SKM-1 treated with dmso at 0.1 percent for 144 hours (cell line): ENCODE data around the gene NLRP6.
A peak's percentile ranks its signal among the peaks of the same experiment; 100 is the strongest.
"Not testable (repeated sequence)": the region's sequence is repeated elsewhere in the genome, so short reads cannot be mapped to it uniquely, and the experiment has no call there.

Source experiments
- DNase-seq: peaks from one replicate; lab custom pipeline; 2025; ENCODE audit not compliant: unreplicated experiment; lab: John Stamatoyannopoulos, UW

NLRP6 gene

DNA sequence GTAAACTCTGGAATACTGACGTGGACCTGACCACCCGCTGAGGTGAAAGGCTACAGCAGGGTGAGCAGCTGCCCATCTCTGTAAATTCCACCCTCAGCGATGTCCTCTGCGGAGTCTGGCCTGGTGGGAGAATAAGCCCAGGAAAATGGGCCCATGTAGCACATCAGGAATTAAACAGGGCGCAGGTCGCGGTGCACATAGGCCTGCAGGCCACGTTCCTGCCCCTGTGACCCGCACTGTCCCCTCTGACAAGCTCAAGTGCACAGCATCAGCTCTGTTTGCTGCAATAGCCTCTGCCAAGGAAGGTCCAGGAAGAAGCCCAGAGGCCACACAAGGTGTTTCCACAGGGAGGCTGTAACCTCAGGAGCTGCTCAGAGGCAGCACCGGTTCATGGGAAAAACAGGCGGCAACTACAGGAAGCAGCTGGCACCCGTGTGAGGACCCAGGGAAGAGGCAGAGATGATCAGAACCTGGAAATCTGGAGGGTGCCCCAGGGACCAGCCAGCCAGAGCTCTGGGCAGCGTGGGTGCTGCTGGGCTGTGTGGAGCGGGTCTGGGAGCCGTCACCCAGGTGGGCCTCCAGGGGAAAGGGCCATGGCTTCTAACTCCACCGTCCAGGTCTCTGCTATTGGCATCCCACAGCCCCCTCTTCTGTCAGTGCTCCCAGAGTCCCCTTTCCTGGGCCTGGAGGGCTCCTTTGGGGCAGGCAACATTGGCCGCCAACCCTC lies 28.6 kb downstream of the NLRP6 start:
- DNase-seq = no peak

DNA sequence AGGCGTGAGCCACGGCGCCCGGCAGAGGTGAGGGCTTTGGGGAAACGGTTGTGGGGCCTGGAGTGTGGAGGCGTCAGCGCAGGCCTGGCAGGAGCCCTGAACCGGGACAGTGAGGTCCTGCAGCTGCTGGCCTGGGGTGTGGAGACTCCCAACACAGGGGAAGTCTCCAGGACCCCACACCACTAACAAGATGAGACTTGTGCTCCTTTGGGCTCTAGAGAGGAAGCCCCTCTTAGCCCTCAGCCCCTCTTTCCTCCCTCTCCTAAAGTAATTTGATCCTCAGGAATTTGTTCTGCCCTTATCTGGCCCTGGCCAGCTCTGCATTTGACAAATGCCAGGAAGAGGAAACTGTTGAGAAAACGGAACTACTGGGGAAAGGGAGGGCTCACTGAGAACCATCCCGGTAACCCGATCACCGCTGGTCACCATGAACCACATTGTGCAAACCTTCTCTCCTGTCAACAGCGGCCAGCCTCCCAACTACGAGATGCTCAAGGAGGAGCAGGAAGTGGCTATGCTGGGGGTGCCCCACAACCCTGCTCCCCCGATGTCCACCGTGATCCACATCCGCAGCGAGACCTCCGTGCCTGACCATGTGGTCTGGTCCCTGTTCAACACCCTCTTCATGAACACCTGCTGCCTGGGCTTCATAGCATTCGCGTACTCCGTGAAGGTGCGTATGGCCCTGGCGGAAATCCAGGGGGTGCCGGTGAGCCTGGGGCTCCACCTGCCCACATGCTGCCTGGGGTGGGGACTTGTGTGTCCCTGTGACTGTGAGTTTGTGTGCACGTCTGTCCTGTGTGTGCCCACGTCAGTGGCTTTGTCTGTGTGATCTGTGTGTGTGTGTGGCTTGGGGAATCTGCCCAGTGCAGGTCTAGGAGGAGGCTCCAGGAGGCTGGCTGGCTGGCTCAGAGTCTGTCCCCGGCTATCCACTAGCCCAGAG lies 29.8 kb downstream of the NLRP6 start, which contains the start of gene IFITM2:
IFITM2 (plus strand) TSS at position 51 of the 943 bp plus-strand sequence; CDS start at position 428, 377 bp downstream.
- peak; percentile 94 for DNase-seq

DNA sequence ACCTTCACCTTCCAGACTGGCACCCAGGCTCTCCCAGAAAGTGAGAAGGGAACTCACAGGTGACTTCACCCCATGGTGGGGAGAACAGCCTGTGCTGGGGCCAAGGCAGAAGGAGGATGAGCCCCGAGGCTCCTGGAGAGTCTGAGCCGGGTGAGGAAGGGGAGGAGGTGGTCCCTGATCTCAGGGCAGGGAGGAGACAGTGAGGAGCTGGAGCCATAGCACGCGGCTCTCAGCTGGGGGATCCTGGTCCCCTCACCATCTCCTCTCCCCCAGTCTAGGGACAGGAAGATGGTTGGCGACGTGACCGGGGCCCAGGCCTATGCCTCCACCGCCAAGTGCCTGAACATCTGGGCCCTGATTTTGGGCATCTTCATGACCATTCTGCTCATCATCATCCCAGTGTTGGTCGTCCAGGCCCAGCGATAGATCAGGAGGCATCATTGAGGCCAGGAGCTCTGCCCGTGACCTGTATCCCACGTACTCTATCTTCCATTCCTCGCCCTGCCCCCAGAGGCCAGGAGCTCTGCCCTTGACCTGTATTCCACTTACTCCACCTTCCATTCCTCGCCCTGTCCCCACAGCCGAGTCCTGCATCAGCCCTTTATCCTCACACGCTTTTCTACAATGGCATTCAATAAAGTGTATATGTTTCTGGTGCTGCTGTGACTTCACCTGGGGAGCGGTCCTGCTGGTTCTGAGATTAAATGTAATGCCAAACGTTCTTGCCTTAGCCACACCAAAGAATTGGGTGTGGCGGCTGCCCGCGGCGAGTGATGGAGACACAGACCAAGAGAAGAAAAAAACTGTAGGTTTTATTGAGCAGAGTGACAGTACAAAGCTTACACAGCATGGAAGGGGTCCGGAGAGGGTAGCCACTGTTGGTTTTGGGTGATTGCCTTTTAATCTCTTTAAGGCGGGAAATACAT lies 30.8 kb downstream of the NLRP6 start:
- not testable (repeated sequence) for DNase-seq

DNA sequence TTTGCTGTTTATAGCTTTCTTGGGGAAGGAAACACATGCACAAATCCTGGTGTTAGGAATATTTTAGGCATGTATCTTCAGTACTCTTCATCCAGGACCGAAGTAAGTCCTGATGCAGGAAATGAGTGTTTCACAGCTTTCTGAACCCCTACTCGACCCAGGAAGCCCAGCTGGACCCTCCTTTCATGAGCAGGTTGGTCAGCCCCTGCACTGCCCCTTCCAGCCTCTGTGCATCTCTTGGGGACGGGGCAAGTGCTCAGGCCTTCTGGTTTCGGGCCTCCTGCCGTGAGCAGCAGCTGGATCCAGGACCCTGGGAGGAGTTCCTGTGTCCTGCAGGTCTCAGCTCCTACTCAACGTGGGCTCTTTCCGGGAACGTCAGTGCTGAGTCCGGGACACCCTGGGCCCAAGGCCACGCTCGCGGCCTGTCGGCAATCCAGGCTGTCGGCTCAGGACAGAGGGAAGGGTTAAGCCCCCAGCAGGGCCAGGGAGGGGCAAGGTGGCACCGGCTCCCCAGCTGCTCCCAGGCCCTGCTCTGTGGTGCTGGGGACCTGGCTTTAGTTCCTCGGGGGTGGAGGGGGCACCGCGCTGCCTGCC lies 31.9 kb downstream of the NLRP6 start:
- not testable (repeated sequence) for DNase-seq

DNA sequence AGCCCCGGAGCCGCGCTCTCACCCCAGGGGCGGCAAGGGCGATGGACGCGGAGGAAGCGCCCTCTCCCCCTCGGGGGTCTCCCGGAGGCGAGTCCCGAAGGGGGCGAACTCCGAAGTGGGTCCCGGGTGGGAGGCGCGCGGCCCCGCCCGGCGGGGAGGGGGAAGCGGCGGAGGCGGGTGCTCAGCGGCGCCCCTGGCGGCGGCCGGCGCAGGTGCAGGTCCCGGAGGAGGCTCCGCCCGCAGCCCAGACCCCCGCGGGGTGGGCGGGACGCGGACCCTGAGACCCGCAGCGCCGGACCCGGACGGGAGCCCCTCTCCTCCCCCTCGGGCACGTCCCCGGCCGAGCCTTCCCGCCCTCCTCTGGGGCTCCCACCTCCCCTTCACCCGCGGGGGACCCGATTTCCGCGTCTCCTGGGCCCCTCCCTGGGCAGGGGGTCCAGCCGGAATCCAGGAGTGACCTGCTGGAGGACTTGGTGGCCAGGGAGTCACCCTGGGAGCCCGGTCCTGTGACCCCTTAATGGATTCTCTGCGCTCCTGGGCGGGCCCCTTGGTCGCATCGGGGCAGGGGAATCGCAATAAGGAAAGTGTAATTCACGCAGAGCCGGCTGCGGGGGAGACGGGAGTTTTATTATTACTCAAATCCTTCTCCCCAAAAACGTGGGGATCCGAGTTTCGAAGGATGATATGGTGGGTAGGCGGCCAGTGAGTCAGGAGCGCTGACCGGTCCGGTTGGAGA lies 33.0 kb downstream of the NLRP6 start:
- not testable (repeated sequence) for DNase-seq

DNA sequence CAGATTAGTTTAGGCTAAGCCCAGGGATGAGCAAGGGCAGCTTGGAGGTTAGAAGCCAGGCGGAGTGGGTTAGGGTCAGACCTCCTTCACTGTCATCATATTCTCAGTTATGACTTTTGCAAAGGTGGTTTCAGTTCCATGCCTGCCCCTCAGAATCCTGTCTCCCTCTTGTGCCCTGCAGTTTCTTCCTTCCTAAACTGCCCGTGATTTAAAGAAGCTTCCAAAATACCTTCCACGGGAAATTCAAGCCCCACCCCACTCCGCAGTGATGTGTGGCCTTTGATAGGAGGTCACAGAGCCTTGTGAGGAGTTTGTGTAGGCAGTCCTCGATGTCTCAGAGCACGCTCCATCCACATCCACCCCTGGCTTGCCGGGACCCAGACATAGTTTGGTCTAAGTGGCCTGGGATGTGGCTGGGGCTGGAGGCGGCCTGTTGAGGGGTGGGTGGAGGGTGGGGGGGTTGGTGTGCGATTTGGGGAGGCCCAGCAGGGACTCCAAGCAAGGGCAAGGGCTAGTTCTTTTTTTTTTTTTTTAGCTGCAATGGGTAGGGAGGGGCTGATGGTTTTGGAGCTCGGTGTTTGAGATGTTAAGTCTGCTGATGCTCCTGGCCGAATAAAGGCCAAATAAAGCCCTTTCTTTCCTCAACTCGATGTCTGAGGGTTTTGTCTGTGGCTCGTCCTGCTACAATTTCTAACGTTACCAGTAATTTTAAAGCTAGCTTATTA lies 34.0 kb downstream of the NLRP6 start:
- DNase-seq = no peak

DNA sequence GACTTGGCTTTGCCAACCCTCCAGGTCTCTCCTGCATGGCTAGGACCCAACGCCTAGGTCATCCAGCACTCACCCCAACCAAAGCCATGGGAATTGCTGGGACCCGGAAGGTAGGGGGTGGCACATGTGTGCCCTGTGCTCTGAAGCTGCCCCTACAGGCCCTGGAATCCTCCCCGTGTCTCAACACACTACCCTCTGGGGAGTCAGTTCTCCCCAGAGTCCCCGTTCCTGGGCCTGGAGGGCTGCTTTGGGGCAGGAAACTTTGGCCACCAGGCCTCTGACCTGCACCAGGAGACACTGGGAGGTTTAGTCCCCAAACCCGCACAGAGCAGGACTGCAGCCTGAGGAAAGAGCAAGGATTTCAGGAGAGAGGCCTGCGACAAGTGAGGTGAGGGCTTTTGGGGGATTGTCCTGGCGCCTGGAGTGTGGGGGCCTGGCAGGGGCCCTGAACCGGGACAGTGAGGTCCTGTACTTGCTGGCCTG lies 35.1 kb downstream of the NLRP6 start:
- DNase-seq = no peak

DNA sequence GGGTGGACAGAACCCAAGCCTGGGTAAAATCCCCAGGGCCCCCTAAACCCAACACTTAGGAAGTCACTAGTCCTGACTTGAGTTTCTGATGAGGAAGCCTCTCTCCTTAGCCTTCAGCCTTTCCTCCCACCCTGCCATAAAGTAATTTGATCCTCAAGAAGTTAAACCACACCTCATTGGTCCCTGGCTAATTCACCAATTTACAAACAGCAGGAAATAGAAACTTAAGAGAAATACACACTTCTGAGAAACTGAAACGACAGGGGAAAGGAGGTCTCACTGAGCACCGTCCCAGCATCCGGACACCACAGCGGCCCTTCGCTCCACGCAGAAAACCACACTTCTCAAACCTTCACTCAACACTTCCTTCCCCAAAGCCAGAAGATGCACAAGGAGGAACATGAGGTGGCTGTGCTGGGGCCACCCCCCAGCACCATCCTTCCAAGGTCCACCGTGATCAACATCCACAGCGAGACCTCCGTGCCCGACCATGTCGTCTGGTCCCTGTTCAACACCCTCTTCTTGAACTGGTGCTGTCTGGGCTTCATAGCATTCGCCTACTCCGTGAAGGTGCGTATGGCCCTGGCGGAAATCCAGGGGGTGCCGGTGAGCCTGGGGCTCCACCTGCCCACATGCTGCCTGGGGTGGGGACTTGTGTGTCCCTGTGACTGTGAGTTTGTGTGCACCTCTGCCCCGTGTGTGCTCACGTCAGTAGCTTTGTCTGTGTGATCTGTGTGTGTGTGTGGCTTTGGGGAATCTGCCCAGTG lies 35.8 kb downstream of the NLRP6 start, which contains the start of gene IFITM1:
IFITM1 (plus strand) TSS at position 254 of the 767 bp plus-strand sequence; CDS start at position 385, 131 bp downstream.
- DNase-seq = peak; percentile 65

DNA sequence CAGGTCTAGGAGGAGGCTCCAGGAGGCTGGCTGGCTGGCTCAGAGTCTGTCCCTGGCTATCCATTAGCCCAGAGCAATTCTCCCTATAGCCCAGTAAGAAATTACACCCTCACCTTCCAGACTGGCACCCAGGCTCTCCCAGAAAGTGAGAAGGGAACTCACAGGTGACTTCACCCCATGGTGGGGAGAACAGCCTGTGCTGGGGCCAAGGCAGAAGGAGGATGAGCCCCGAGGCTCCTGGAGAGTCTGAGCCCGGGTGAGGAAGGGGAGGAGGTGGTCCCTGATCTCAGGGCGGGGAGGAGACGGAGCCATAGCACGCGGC lies 36.3 kb downstream of the NLRP6 start:
- not testable (repeated sequence) for DNase-seq

DNA sequence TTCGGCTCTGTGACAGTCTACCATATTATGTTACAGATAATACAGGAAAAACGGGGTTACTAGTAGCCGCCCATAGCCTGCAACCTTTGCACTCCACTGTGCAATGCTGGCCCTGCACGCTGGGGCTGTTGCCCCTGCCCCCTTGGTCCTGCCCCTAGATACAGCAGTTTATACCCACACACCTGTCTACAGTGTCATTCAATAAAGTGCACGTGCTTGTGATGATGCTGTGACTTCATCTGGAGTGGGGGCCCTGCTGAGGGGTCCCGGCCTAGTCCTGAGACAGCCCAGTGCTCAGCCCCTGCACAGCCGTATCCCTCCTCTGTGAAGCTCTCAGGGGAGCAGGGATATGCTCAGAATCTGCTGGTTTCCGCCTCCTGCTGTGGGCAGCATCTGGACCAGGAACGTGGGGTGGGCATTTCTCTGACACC lies 36.9 kb downstream of the NLRP6 start:
- no peak for DNase-seq

DNA sequence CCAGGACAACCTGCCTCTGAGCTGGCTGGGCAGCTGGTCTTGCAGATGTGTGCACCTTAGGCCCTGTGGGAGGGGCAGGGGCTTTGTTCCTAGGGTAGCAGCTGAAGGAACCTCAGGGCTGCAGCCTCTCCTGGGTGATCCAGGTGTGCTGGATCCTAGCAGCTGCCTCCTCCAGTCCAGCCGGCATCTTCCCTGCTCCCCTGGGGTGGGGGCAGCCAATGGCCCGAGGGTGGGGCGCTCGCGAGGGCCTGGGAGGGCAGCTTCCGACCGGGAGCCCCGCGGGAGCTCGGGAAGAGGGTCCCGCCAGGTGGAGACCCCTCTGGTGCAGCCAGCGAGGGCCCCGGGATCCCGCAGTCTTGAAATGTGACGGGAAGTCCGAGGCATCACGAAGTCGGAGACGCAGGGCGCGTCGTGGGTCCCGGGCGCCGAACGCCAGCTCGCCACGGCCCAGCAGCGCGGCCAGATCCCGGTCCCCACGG lies 37.3 kb downstream of the NLRP6 start:
- no peak for DNase-seq

DNA sequence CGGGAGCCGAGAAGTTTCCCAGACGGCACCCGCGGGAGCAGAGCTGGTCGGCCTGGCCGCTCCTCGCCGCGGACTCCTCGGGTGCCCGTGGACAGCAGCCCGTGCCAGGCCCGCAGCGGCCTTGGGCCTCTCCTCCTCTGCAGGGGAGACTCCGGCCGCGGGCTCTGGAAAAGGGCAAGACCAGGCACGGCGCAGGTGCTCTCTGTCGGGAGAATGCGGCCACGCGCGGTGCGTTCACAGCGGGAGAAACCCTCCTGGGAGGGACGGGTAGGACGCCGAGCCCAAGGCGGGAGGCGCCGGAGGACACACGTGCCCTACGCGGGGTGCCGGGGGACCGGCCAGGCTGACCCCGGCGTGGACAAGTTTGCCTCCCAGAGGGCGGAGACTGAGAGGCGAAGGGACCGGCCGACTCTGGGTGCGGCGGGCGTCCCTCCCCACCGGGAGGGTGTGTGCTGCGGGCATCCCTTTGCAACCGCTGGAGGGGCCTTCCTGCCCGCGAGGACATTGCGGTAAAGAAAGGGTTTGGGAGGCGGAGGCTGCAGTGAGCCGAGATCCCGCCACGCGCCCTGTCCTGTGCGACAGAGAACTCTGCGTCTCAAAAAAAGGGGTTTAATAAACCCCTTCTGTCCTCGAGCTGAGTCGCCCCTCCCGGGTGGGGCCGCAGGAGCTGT lies 38.0 kb downstream of the NLRP6 start:
- DNase-seq = no peak

DNA sequence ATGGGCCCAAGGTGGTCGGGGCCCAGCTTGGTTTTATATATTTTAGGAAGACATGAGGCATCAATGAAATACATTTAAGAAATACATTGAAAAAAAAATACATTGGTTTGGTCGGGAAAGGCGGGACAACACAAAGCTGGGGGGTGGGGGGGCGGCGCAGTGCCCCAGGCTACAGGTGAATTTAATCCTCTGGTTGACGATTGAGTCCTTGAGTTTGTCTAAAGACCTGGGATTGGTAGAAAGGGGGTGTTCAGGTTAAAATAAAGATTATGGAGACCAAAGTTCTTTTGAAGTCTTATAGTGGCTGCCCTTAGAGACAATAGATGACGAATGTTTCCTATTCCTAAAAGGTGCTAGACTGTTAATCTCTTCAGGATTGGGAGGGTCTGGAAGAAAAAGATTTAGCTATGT lies 38.7 kb downstream of the NLRP6 start:
- no peak for DNase-seq

DNA sequence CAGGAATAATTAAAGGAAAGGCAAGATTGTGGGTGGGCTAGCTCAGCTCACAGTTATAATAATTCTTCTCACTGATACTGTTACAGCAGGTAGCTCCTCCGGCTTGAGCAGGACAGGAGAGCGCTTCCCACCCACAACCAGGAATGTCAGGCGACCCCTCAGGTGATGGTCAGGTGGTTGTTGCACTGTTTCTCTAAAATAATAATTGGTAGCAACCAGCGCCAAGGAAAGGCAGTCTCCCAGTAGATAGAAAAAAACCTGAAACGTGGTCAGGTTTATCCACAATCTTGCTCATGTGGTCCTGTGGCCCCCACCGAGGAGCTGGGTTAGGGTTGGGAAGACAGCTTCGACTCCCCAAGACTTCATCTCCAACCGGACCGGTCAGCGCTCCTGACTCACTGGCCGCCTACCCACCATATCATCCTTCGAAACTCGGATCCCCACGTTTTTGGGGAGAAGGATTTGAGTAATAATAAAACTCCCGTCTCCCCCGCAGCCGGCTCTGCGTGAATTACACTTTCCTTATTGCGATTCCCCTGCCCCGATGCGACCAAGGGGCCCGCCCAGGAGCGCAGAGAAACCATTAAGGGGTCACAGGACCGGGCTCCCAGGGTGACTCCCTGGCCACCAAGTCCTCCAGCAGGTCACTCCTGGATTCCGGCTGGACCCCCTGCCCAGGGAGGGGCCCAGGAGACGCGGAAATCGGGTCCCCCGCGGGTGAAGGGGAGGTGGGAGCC lies 39.6 kb downstream of the NLRP6 start:
- DNase-seq = not testable (repeated sequence)

DNA sequence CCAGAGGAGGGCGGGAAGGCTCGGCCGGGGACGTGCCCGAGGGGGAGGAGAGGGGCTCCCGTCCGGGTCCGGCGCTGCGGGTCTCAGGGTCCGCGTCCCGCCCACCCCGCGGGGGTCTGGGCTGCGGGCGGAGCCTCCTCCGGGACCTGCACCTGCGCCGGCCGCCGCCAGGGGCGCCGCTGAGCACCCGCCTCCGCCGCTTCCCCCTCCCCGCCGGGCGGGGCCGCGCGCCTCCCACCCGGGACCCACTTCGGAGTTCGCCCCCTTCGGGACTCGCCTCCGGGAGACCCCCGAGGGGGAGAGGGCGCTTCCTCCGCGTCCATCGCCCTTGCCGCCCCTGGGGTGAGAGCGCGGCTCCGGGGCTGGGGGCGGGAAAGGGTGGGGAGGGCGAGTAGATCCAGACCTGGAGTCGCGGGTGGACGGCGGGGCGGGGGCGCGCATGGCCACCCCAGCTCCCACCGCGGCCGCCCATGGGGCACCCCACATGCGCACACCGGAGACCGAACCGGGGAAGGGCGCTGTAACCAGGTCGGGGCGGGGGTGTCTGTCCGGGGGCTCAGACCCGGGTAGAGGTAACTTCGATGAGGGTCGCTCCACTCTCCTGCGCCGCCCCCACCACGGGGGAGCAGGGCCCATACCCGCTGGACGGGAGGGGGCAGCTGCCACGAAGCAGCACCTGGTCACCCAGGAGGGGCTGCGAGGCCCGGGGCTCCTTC lies 40.4 kb downstream of the NLRP6 start:
- DNase-seq = not testable (repeated sequence)
